BE2C (cell line): ENCODE results near the gene SORBS2.

Experiments
- DNase-seq: peaks from one replicate; pipeline ENCODE4 v3.0.0-alpha.2; 2020
- H3K27me3 ChIP-seq: fragments of 250-450 bp; sonication (Bioruptor Pico); 2 replicates; pipeline ENCODE4 v1.5.1; 2020; ENCODE audit warnings: mild to moderate bottlenecking
- H3K36me3 ChIP-seq: fragments of 250-450 bp; sonication (Bioruptor Pico); 2 replicates; pipeline ENCODE4 v1.5.1; 2020; ENCODE audit warnings: mild to moderate bottlenecking
- H3K4me1 ChIP-seq: fragments of 250-450 bp; sonication (Bioruptor Pico); 2 replicates; pipeline ENCODE4 v1.5.1; 2020
- H3K4me3 ChIP-seq: 2 replicates; pipeline ENCODE4 v1.5.1; 2011; ENCODE audit warnings: low read depth, low read length
- H3K9me3 ChIP-seq: fragments of 250-450 bp; sonication (Bioruptor Pico); 2 replicates; pipeline ENCODE4 v1.5.1; 2020
- CTCF ChIP-seq: IDR thresholded peaks from 2 replicates; pipeline ENCODE4 v1.5.1; 2012; ENCODE audit warnings: mild to moderate bottlenecking, low read depth, low read length

Gene SORBS2

GRCh38 chr4:185730849-185731608 lies 81.0 kb downstream of the SORBS2 start:
- H3K4me1 ChIP-seq, result peaks cover 24% of the 10 kb centered on the region
- H3K36me3 ChIP-seq, result peaks cover 6% of the 10 kb centered on the region; the same call in 1 of the 2 replicates
- no peaks in the 10 kb centered on the region for H3K9me3 ChIP-seq
- no peaks in the 10 kb centered on the region for H3K27me3 ChIP-seq
- H3K4me3 ChIP-seq, result no peak overlapping the region
- no peak for TF ChIP-seq CTCF
- DNase-seq, result no peak

- Histone ChIP-seq H3K36me3 (peaks cover 6% of the 10 kb centered on the region; the same call in 1 of the 2 replicates), H3K4me3 (no peak overlapping the region), H3K9me3 (no peaks in the 10 kb centered on the region), H3K4me1 (peaks cover 24% of the 10 kb centered on the region), H3K27me3 (no peaks in the 10 kb centered on the region)
- DNase-seq, result no peak
- TF ChIP-seq CTCF, result no peak
These were observed 81.6 kb downstream of the SORBS2 start for GRCh38 chr4:185730387-185730786.

DNA sequence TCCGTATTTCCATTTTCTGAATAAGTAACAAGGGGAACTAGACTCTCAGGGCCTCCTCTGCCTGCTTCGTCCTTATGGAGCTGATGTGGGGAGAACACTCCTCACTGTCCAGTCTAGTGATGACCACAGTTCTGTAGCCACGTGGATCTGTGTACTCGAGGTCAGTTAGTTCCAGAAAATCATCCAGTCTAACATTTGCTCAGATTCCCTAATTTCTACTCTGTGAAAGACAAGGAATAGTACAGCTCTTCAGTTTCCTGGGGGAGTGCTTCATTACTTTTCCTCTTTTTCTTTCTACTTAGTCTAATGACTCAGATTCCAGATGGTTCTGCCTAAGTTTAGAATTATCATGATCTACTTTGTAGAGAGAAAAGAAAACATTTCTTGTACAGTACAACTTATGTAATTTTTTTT lies 82.6 kb downstream of the SORBS2 start:
- H3K4me1 ChIP-seq, result peaks cover 24% of the 10 kb centered on the region
- no peak overlapping the region for H3K4me3 ChIP-seq
- peaks cover 6% of the 10 kb centered on the region; the same call in 1 of the 2 replicates for H3K36me3 ChIP-seq
- TF ChIP-seq CTCF, result no peak
- H3K9me3 ChIP-seq, result no peaks in the 10 kb centered on the region
- H3K27me3 ChIP-seq, result no peaks in the 10 kb centered on the region
- DNase-seq, result no peak

GRCh38 chr4:185728893-185729292 lies 83.1 kb downstream of the SORBS2 start:
- peaks cover 6% of the 10 kb centered on the region; the same call in 1 of the 2 replicates for H3K36me3 ChIP-seq
- peaks cover 24% of the 10 kb centered on the region for H3K4me1 ChIP-seq
- no peaks in the 10 kb centered on the region for H3K9me3 ChIP-seq
- no peak for TF ChIP-seq CTCF
- no peak overlapping the region for H3K4me3 ChIP-seq
- no peak for DNase-seq
- H3K27me3 ChIP-seq, result no peaks in the 10 kb centered on the region

- H3K36me3 ChIP-seq, result no peaks in the 10 kb centered on the region
- peaks cover 27% of the 10 kb centered on the region for H3K4me1 ChIP-seq
- no peaks in the 10 kb centered on the region for H3K9me3 ChIP-seq
- no peak for TF ChIP-seq CTCF
- H3K4me3 ChIP-seq, result no peak overlapping the region
- peak; percentile 42 for DNase-seq
- no peaks in the 10 kb centered on the region for H3K27me3 ChIP-seq
These were observed 85.1 kb downstream of the SORBS2 start for GRCh38 chr4:185726931-185727330.

- no peak for DNase-seq
- H3K4me3 ChIP-seq, result no peak overlapping the region
- no peaks in the 10 kb centered on the region for H3K36me3 ChIP-seq
- TF ChIP-seq CTCF, result no peak
- H3K9me3 ChIP-seq, result no peaks in the 10 kb centered on the region
- H3K4me1 ChIP-seq, result peaks cover 25% of the 10 kb centered on the region
- no peaks in the 10 kb centered on the region for H3K27me3 ChIP-seq
These were observed 88.2 kb downstream of the SORBS2 start for GRCh38 chr4:185723631-185724260.
